Fibroblast of pulmonary artery (primary cell): ENCODE measurements around the gene DHX29.

Source experiments
- DNase-seq: peaks from one replicate; pipeline ENCODE4 v3.0.0-alpha.2; 2010; ENCODE audit warnings: low read depth
- H3K4me3 ChIP-seq: replicated peaks from 2 replicates; pipeline ENCODE4 v1.5.1; 2011; ENCODE audit warnings: low read depth, mild to moderate bottlenecking, control low read depth, low read length, moderate library complexity
- TF ChIP-seq, protein P1 (sequence below): IDR thresholded peaks from 2 replicates; pipeline ENCODE4 v1.5.1; 2011; ENCODE audit warnings: mild to moderate bottlenecking, control low read depth, low read length, inconsistent platforms; ENCODE audit errors: missing control alignments

Gene DHX29

DNA sequence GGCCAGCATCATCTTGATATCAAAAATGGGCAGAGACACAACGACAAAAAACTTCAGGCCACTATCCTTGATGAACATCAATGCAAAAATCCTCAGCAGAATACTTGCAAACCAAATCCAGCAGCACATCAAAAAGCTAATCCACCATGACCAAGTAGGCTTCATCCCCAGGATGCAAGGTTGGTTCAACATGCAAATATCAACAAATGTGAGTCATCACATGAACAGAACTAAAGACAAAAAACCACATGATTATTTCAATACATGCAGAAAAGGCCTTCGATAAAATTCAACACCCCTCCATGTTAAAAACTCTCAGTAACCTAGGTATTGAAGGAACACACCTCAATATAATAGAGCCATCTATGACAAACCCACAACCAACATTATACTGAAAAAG is 8.8 kb upstream of the DHX29 start:
- TF ChIP-seq, protein P1, sequence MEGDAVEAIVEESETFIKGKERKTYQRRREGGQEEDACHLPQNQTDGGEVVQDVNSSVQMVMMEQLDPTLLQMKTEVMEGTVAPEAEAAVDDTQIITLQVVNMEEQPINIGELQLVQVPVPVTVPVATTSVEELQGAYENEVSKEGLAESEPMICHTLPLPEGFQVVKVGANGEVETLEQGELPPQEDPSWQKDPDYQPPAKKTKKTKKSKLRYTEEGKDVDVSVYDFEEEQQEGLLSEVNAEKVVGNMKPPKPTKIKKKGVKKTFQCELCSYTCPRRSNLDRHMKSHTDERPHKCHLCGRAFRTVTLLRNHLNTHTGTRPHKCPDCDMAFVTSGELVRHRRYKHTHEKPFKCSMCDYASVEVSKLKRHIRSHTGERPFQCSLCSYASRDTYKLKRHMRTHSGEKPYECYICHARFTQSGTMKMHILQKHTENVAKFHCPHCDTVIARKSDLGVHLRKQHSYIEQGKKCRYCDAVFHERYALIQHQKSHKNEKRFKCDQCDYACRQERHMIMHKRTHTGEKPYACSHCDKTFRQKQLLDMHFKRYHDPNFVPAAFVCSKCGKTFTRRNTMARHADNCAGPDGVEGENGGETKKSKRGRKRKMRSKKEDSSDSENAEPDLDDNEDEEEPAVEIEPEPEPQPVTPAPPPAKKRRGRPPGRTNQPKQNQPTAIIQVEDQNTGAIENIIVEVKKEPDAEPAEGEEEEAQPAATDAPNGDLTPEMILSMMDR, result no peak
- no peak overlapping the region for H3K4me3 ChIP-seq
- DNase-seq, result no peak

DNA sequence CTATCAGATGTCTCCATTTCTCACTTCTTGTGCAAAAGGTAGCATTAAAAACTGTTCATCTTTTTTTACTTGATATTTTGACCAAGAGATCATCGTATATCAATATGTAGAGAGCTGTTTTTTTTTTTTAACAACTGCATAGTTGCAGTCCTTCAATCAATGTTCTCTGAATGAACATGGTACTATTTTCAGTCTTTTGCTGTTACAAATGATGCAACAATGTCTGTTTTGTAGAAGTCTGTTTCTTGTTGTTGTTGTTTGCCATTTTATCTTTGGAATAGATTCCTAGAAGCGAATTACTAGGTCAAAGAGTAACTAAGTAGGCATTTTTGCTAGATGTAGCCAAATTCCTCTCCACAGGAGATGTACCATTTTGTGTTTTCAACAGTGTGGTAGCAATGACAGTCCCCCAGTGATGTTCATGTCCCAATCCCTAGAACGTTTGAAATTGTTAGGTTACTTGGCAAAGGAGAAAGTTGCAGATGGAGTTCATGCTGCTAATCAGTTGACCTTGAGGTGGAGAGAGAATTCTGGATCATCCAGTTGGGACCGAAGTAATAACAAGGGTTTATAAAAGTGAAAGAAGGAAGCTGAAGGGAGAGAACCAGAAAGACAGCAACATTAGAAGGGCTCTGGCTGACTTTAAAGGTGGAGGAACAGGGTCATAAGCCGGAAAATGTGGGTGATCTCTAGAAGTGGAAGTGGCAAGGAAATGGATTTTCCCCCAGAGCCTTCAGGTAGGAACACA is 6.5 kb upstream of the DHX29 start:
- no peak for DNase-seq
- TF ChIP-seq, protein P1, result no peak
- H3K4me3 ChIP-seq, result no peak overlapping the region

DNA sequence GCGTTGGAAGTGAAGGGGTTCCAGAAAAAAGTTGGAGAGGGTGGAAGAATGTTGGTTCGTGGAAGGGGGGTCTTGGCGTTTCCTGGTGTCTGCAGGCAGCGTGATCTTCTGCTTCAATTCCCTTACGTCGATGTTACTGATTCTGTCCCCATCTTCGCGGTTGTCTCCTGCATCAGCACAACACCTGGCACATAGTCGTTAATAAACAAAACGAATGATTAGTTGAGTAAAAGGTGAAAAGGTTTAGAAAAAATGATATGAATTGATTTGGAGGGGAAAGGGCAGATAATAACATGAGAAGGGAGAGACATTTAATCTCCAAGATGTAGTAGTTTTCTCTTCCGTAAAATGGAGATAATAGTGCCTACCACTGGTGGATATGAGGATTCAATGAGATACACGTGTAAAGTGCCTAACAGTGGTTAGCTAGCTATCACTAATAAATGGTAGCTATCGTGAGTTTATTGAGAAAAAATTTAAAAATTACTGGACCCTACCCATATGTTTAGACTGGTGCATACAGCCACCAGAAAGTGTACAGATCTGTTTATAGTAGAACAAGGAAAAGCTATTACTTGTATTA is 851 bp upstream of the DHX29 start:
- H3K4me3 ChIP-seq, result peak overlapping the region; percentile 96
- TF ChIP-seq, protein P1, result peak; percentile 27
- peak; percentile 22 for DNase-seq

DNA sequence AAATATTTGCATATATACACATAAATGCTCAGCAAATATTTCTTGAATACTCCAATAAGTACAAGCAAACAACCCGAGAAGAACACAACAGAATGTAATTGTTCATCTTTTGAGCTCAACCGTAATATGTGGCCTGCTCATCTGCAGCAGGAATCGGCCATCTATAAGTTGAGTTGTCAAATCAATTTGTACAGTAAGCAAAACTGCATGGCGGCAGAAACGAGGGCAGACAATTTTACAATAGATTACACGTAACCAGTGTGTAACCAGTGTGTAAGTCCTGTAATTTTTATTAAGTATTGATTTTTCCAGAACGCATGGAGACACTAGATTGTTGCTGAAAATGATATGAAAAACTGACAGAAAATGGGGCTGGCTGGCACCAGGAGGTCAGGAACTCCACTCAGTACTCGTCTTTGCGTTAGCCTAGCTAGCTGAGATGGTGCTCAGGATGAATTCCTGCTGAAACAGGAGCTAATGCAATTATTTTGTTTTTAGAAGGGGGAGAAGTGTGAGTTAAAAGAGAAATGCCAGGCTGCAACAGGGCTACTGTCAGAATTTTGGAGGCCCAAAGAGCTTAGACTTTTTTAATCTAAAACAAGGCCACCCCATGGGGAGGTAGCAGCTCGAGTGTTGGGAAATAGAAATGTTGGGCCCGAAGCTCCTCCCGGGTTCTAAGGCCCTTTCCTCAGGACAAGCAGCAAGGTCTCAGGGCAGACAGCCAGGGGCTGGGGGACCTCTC is 682 bp downstream of the DHX29 start:
- TF ChIP-seq, protein P1, result no peak
- peak overlapping the region; percentile 96 for H3K4me3 ChIP-seq
- no peak for DNase-seq

DNA sequence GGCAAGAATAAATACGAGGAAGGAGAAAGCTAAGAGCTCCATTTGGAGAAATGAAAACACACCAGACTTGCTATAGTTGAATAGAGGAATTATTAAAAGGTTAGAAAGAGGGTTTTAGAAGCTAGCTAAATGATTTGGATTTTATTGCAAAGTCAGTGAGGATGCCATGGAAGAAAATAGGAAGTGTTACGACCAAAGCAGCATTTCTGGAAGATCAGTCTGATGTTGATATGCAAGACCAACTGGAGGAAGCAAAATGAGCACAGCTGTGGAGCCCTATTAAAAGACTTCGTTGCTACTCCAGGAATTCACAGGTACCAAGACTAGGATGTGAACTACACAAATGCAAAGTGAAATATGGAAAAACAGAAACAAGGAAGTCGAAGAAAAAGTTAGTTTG is 2.1 kb downstream of the DHX29 start:
- TF ChIP-seq, protein P1, result no peak
- DNase-seq, result no peak
- peak overlapping the region; percentile 96 for H3K4me3 ChIP-seq

DNA sequence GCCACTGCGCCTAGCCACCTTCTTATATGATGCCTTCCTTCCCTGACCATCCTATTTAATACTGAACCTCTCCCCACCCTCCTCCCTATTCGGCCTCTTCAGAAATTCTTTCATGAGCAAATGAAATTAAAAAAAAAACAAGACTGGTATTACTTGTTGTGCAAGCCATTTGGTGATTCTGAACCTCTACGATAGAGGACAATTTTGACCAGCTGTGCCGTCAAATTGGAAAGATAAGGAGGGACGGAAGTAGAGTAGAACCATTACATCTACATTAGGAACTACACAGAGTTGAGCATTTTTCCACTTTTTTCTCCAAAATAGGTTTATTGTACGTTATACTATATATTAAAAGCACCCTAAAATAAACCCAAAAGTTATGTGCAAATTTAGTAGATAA is 2.9 kb downstream of the DHX29 start:
- DNase-seq, result no peak
- TF ChIP-seq, protein P1, result no peak
- no peak overlapping the region for H3K4me3 ChIP-seq
